HG02678 (cell line): Measurements from ENCODE around the gene RNF115.
"Not testable (repeated sequence)": the region's sequence is repeated elsewhere in the genome, so short reads cannot be mapped to it uniquely, and the experiment has no call there.

ENCODE experiments used
- ATAC-seq: cut with Tn5 transposase; IDR thresholded peaks from one replicate; pipeline ENCODE4 v1.9.1; 2021; ENCODE audit warnings: mild to moderate bottlenecking, moderate library complexity; ENCODE audit not compliant: unreplicated experiment

The RNF115 gene

DNA sequence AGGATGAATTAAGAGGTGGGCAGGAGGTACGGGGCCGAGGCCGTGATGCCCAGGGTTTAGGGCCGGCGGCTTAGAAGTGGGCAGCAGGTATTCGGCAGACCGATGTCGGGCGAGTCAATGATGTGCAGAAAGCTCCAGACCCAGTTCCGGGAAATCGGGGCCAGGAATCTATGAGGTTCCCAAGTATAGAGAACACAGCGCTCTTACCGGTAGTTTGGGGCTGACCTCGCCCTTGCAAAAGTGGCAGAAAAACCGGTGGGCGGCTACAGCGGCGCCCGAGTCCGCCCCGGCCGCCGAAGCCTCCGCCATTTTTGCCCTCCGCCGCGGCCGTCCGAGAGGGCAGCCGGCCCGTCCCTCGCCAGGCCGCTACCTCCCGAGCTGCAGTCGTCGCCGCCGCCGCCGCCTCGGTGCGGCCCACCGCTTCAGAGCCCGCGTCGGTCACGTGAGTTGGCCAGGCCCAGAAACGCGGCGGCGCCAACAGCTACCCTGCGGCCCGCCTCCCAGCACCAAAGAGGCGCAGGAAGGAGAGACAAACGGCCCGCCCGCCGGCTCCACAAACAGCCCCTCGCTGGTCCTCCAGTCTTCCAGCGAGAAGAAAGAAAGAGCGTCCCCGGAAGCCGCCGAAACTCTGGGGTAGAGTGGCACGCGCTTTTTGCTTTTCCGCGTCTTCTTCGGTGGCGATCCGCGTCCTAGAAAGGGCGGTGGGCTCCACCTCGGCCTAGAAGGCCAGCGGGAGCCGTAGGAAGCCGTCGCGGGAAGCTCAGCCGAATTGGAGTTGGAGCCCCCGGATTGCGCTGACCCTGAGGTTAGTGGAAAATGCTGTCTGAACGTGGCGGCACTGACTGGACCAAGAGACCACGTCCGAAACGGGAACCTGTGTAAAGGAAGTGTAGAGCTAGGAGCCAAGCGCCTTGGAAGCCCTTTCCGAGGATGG, at the start of gene RNF115, which contains the start of gene POLR3C:
Gene RNF115 (minus strand): TSS at position 531 of the 934 bp plus-strand sequence. CDS start 222 bp downstream, at position 309.
Gene POLR3C (plus strand): TSS at position 636 of the 934 bp plus-strand sequence. CDS start 1,577 bp downstream, outside the sequence.
- peak; percentile 88 for ATAC-seq

DNA sequence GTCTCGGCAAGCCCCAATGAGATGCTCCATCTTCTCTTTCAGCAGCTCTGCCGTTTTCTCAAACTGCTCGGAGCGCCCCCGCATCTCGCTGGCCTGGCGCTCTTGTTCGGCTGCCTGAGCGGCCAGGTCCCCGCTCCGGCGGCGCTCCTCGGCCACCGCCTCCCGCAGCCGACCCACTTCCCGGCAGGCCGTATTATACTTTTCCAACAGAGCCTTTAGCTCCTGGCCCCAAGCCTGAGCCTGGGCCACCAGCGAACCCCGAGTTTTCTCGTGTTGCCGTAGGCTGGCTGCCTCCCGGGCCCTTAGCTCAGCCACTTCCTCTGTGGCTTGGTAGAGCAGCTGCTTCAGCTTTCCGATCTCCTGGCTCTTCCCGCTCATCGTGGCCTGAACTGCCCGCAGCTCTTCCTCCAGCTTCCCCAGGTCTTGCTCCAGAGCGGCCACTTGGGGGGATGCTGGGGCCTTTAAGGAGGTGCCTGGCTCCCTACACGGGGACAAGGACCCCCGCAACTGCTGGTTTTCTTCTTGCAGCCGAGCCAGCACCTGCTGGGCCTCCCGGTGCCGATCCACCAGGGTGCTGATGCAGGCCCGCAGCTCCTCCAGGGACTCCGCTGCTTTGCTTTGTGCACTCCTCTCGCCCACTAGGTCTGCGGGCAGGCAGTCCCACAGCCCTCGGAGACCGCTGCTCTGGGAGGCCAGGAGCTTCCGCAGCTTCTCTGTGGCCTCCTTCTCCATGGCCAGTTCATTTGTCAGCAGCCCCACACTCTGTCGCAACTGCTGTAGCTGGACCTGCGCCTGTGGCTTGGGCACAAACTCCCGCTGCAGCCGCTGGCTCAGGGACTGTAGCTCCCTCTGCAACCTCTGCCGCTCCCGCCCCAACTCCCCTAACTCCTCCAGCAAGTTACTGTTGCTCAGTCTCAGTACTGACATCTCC, 48.4 kb upstream of the RNF115 start:
- peak; percentile 42 for ATAC-seq

DNA sequence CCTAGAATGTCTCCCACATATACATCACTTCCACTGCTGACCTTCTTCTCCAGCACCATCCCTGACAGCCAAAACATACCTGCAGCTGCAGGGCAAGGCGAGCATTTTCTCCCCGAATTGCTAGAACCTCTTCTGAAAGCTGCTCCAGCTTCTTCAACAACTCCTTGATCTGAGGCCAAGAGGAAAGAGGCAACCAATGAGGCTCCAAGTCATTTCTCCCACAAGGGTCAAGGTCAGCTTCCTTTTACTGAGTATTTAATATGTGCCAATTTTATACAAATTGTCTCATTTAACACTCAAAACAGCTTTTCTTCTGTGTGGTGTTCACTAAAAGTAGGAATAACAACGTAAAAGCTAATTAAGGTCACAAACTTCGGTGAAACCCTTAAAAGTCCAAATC, 44.3 kb upstream of the RNF115 start:
- ATAC-seq: no peak

DNA sequence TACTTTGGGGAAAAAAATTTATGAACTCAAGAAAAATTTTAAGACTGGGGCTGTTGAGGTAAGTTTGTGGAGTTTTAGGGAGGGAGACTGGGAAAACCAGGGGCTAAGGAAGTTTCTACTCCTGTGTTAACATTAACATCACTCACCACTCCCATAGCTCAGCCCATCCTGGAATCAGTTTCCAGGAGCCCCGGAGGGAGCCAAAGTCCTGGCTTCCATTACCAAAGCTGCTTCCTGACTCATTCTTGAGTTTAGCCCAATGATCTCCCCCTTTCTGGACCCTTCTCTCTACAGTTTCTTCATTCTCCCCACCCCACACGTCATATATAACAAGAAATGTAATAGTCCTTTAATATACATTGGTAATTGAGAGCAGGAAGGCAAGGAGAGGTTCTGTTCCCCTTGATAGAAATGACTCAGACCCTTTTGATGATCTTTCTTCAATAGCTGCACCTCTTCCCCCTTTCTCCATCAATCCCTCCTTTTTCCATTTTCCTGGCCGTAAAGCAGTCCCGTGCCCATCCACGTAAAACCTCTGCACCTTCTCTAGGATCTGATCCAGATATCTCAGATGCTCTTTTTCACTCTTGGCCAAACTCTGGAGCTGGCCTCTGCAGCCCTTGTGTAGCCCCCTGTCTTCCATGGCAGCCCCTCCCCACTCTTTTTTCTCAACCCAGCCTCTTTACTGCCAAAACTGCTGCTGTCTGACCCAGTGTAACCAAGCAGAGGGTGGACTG, 39.6 kb upstream of the RNF115 start:
- ATAC-seq: no peak

DNA sequence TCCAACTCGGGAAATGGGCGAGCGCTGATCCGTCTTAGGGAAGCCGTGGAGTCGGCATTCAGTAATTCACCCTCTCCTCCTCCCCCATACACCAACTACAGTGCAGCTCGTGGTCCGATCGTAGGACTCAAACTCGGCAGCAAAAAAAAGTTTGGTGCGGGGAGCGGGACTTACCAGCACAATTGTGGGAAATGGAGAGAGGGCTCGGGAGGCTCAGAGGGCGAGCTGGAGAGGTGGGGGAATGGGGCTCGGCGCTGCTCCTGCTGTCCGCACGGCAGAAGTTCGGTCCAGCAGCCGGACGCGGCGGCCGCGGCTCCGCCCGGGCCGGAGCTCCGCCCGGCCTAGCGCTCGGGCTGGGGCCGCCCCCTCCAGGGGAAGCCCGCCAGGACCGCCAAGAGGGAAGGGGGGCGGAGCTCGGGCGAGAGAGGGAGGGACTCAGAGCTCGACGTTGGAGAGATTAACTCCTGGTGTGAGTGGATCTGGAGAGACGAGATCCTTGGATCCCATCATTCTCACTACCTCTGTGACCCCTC, 35.7 kb upstream of the RNF115 start:
- peak; percentile 78 for ATAC-seq

DNA sequence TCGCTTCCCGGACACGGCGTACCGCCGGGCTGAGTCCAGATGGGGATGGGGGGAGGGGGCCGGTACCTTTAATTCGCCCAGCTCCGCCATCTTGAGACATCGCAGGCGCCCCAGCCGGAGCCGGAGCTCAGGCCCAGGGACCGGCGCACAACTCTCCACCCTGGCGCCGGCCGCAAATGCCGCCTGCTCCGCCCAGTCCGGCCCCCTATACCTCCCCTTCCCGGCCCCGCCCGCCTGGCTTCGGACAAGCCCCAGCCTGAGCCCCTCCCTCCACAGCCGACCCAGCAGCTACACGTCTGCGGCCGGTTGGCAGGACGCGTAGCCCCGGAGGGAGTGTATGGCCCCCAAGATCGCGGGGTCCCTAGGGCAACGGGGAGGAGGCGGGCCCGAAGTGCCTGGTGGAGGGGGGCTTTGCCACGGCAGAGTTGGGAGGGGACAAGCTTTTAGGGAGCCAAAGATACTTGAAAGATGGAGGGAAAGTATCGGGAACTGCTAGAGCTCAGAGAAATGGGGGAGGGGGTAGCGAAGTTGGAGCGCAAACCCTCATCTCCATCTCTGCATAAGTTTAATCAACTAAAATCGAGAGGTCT, 35.1 kb upstream of the RNF115 start, which contains the start of gene PIAS3:
Gene PIAS3 (minus strand): TSS at position 181 of the 590 bp plus-strand sequence. CDS start 91 bp downstream, at position 90.
- peak; percentile 88 for ATAC-seq

DNA sequence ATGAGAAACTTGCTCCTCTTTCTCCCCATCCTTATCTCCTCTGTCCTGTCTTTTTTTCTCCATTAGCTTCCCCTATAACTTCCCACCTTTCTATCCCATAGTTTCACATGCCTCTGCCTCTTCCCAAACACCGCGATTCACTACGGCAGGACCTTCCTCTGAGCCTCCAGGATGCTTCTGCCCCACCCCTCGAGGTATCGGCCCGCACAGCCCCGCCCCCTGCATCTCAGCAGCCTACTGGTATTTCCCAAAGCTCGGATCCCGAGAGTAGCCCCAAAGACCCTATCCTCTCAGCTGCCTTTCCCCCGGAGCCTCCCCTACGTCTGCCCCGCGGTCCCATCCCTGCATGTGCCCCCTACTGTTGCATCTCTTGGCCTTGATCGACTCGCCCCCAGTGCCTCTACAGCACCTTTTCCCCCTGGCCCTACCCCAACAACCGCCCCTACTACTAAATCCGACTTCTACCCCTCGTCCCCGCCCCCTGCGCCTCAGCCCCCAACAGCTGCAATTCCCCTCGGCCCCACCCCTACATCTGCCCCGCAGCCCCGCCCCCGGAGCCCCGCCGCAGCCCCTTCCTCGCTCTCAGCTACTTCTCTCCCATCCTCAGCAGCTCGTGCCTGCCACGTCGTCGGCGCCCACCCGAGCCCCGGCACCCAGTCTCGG, 34.5 kb upstream of the RNF115 start:
- ATAC-seq: peak; percentile 22

DNA sequence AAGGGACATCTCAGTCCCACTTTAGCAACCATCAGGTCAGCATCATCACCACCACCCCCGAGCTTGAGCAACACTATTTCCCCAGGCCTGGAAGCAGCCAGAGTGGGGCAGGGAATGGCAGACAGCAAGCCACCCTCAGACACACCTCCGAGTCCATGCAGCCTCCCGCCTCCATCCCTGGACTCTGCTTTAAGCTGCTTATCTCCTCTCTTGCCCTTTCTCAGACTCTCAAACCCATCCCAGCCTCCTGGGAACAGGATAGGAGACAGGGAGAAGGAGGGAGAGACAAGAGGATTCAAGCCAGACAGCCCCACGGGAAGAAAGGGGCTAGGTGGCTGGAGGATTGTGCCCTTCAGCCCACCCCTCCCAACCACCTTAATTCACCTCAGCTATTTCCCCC, 33.3 kb upstream of the RNF115 start:
- no peak for ATAC-seq

DNA sequence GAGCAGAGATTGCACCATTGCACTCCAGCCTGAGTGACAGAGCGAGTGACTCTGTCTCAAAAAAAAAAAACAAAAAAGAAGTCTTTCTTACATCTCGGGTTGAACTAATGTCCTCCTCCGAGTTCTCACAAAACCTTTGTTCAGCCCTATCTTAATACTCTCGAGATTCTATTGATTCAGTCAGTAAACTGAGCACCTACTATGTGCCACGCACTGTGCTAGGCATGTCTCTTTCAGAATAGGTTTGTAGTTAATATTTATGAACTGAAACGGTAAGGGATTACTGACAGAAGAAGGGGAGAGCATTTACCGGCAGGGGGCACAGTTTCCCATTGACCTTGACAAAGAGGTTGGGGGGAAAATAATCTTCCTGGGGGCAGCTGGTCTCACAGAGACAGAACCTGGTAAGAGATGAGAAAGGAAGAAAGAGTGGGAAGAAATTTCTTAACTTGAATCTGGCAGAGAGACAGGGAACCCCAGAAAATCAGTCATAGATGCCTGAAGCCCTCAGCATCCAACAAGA, 31.6 kb upstream of the RNF115 start:
- ATAC-seq: no peak

DNA sequence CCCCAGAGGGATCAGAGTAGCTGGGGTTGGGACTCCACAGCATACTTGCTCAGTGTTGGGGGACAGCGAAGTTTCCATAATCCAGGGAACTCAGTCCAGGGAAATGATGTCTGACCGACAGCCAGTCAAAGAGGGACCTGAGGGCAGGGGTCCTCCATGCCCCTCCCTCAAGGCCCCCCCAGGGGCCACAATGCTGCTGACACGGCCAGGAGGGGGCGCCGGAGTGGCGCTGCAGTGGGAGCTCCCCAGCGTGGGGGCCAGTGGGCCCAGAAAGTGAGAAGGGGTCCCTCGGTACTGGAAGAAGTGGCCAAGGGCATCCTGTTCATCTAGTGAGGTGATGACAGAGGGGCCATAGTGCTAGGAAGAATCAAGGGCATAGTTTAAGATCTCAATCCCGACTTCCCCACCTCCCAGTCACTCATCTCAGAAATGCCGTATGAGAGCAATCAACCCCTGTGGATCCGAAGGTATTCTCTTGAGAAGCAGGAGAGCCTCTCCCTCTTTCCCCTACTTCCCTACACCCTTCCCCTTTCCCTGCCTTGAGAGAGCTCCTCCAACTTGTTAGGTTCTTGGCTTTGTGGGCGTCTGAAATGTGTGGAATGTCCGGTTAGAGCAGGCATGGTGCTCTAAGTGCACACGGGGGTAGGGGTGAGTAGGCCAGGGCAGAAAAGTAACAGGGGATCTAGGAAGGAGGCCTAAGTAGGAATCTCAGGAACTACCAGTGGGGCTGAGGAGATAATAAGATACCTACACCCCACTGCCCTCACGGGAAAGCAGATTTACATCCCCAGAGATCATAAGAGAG, 25.7 kb upstream of the RNF115 start:
- no peak for ATAC-seq

DNA sequence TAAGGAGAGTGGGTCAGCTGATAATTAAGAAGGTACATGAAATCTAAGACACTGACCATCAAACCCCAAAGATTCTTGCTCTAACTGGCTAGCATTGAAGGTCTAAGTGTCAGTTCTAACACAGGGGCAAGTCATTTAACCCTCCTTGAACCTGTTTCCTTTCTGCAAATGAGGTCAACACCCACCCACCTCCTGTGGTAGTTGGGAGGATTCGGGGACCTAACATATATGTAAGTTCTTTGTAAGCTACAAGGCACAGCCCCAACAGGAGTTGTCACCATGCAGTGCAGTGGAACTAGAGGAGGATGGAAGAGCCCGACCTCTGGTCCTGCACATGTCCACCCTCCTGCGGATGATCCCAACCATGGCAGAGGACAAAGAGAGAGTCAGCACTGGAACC, 23.9 kb upstream of the RNF115 start:
- ATAC-seq: no peak

DNA sequence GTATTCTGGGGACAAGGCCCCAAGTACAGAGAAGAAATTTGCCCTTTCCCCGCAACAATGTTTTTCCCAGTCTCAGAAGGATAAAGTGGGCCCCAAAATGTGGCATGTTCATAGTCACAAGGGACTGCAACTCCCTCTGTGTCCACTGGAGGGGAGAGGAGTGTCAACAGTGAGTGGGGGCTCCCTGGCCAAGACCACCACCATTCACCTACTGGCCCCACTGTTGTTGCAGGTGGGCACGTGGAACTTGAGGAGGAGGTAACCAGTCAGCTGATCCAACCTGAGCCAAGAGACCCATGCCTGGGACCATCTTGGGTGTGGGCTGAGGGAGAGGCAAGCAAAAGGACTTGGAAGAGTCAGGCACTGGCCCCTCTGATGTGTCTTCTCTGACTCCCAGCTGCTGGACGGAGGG, 22.3 kb upstream of the RNF115 start:
- ATAC-seq: no peak

DNA sequence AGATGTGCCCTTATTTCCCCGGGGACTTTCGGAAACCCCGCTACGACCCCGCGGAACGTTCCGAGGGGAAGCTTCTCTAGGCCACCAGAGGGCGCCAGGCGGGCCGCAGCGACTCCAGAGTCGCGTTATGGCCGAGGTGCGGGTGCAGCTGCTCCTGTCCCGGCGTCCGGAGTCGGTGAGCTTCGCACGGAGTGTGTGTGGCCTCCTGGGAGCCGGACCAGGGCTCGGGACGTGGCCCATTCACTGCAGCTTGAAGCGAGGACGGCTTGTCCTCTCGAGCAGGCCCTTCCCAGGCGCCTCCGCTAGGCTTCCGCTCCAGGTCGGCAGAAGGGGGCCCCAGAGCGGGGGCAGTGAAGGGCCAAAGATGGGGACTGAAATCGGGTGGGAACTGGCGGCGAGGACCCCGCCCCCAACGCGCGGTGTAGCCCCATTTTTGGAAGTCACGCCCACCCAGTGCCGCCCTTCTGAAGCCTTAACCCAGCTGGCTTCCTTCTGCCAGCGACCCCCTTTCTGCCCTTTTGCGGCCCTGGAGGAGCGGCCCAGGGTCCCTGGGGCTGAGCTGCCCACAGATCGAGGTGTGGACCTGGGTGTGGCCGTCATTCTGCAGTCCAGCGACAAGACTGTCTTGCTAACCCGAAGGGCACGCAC, 21.7 kb upstream of the RNF115 start, which contains the start of gene NUDT17:
Gene NUDT17 (plus strand): TSS at position 117 of the 648 bp plus-strand sequence. CDS start 11 bp downstream, at position 128.
- peak; percentile 65 for ATAC-seq

DNA sequence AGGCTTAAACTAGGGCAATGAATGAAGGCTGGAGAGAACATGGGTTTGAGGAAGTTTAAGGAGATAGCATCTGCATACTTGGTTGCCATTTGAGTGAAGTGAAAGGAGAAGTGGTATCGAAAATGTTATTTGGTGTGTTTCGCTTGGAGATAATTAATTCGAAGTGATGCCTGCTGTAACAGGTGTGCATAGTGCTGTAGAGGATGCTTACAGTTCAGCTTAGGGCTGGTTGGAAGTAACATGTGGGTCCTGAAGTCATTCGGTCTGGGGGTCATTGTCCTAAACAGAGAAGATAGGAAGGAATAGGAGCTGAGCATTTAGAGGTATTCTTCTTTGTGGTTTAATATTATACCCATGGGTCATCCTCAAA, 21.2 kb upstream of the RNF115 start:
- ATAC-seq: peak; percentile 81

DNA sequence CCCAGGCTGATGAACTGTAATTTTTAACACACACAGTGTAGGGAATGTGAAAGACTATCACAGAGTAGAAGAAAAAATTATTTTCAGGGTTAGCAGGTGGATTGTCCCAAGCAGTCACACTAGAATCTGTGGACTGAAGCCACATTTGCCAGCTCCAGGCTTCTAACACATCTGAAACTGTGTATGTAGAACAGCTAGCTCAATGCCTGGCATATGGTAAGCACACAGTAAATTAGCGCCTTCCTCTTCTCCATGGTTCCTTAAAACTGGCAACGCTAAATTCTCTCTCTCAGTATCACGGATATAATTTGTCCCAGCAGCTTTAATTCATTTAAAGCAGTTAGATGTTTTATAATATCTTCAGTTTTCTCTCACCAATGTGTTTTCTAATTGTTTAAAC, 19.1 kb upstream of the RNF115 start:
- no peak for ATAC-seq

DNA sequence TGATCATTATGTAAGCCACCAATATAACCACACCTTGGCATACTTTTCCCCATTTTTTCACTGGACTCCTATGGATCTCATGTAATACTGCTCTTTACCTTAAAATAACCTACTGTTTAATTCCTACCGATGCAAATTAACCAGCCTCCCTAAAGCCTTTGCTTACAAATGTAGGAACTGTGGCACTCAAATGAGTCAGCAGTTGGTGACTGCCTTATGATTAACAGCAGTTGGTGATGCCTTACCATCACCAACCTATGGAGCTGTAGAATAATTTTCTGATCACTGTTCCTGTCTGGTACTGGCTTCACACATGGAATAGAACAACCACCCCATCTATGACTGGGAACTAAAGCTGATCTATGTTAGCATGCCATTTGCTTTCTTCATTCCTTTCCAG, 13.8 kb upstream of the RNF115 start:
- no peak for ATAC-seq

DNA sequence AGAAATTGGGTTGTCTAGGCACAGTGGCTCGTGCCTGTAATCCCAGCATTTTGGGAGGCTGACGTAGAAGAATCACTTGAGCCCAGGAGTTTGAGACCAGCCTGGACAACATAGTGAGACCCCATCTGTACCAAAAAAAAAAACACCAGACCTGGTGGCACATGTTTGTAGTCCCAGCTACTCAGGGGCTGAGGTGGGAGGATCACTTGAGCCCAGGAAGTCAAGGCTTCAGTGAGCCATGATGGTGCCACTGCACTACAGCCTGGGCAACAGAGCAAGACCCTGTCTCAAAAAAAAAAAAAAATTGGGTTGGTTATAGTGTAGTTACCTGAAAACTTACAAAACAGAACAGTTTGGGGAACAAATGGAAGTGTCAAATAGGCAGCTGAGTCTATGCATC, 6.9 kb upstream of the RNF115 start:
- not testable (repeated sequence) for ATAC-seq
